ENCODE results near the gene TNFAIP8. TPM values are rescaled to one million over a fixed set of nuclear protein-coding genes. Genes with fewer than 3 reads are reported as not detected.

The TNFAIP8 gene
- total and polyA plus RNA-seq, 9 of the 15 experiments (the other 6 are each of a cell fraction or from before 2014, with no cell fraction given), result 29.9 to 52.2 (median 44.8) TPM

DNA sequence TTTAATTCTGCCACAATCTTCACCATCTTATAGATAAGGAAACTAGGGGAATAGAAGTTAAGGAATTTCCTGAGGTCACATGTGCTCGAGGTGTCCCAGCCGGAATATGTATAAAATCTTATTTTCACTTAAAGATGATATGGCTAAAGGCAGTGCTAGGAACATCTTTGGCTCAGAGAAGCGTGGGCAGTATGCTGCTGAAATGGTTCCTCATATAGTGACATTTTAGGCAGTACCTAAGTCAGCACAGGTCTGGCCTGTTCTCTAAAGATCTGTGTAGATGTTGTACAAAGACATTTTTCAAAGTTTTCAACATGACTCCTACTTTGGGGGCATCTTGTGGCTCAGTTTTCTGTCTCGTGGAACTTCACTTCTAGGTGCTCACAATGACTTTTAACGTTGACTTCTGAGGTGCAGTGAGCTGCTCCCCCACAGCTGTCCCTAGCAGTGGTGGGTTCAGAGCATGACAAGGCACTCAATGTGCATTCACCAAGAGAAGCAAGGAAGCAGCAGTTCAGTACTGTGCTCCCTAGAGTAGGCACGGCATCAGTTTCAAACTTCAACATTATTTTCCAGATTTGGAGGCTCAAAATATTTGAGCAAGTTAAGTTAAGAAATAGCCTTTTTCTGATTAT, 40.3 kb downstream of the TNFAIP8 start:
- ATAC-seq (peak; percentile 63), DNase-seq (ENCODE audit: extremely low read depth in 1 of 4, low spot score in 3 of 4) (peak in 1 of 4 experiments; percentile 15), FAIRE-seq (peak; percentile 32)
- no peaks in the 10 kb centered on the region for H3K27me3 ChIP-seq (ENCODE audit: control insufficient read depth in 2 of 2, insufficient read depth in 2 of 2, low read length in 2 of 2)
- H3K9ac ChIP-seq (ENCODE audit: insufficient read depth in 1 of 2, low read depth in 2 of 2, low read length in 2 of 2), result no peak overlapping the region
- no peak overlapping the region for H3K4me2 ChIP-seq (ENCODE audit: insufficient read depth, low read length)
- H3K9me1 ChIP-seq (ENCODE audit: control insufficient read depth, insufficient read depth, low read length), result no peaks in the 10 kb centered on the region
- ChIA-PET CTCF (ENCODE audit: low intra/inter-chr PET ratio) (interaction anchor here (0.6 kb wide), 1 partner anchor 408 kb away, joined by 3 read pairs; the partner anchor contains the start of gene DTWD2), POLR2A (no interaction called here)
- H2AFZ ChIP-seq (ENCODE audit: low read depth, low read length), result no peak overlapping the region
- intact Hi-C loops (cut with micrococcal nuclease) (no loop called here), in situ Hi-C loops (cut with MboI) (no loop called here)
- peaks cover 0 to 18% of the 10 kb centered on the region in 2 experiments; a peak in 3 of 5 replicates for H3K4me1 ChIP-seq (replicated peaks in 1 of 2; ENCODE audit: control insufficient read depth in 2 of 2, insufficient read depth in 2 of 2, low read length in 2 of 2)
- H4K20me1 ChIP-seq (replicated peaks; ENCODE audit: control insufficient read depth, insufficient read depth, low read length), result no peaks in the 10 kb centered on the region
- H3K4me3 ChIP-seq, result no peak overlapping the region
- WGBS (ENCODE audit: insufficient coverage, low coverage, missing lambda C conversion rate), result 59% methylated on average over 6 of the region's 6 CpGs
- H3K36me3 ChIP-seq (ENCODE audit: control insufficient read depth, insufficient read depth, low read length), result peaks cover 17% of the 10 kb centered on the region
- BruUV-seq (replicated peaks), result no TSS peak
- no peaks in the 10 kb centered on the region for H3K9me3 ChIP-seq (replicated peaks; ENCODE audit: control insufficient read depth, insufficient read depth, low read depth, low read length)
- TF ChIP-seq CREB1 (IDR thresholded peaks at IDR 0.05) (no peak), CREB1 (CRISPR knock-in tag; IDR thresholded peaks at IDR 0.05) (no peak), TBL1XR1 (IDR thresholded peaks at IDR 0.05; ENCODE audit: low read length in 2 of 2) (no peak), NFE2 (IDR thresholded peaks at IDR 0.05; ENCODE audit: low read depth) (0 out of 2 replicates have a peak, but pooled peaks have one; percentile 19)
- no peaks in the 10 kb centered on the region for H3K79me2 ChIP-seq (ENCODE audit: control insufficient read depth, insufficient read depth, low read length)
- H3K27ac ChIP-seq (ENCODE audit: extremely low read depth, low read depth, low read length), result no peak overlapping the region
